Caco-2 (cell line): Measurements from ENCODE around the gene DCHS1. TPM values are rescaled to one million over a fixed set of nuclear protein-coding genes. Genes with fewer than 3 reads are reported as not detected.

Experiments
- BruUV-seq: library from RNA; stranded (reverse); fragments of 400-500 nt; replicated peaks from 2 replicates; lab custom pipeline; 2021; lab: Mats Ljungman, UMichigan
- CTCF ChIA-PET: fragments of 300-600 bp; sonication (Branson Sonifier 250); formaldehyde crosslinking; loops from one replicate; lab custom pipeline; 2022; ENCODE audit warnings: antibody characterized with exemption; lab: Charles Lee
- POLR2A ChIA-PET: fragments of 300-600 bp; sonication (Branson Sonifier 250); formaldehyde crosslinking; loops from one replicate; lab custom pipeline; 2022; ENCODE audit warnings: antibody characterized with exemption; lab: Charles Lee
- DNase-seq, 2 experiments: peaks; one replicate each; pipeline versions ENCODE4 v3.0.0 to v3.0.0-alpha.2; 2020 to 2022
- H3K27me3 ChIP-seq: replicated peaks from 2 replicates; pipeline ENCODE4 v1.6.0; 2011; ENCODE audit warnings: low read length; ENCODE audit not compliant: control insufficient read depth, insufficient read depth
- H3K36me3 ChIP-seq: 2 replicates; pipeline ENCODE4 v1.5.1; 2011; ENCODE audit warnings: low read length; ENCODE audit not compliant: control insufficient read depth, insufficient read depth
- H3K4me1 ChIP-seq: fragments of 250-450 bp; sonication (Bioruptor Pico); 2 replicates; pipeline ENCODE4 v1.5.1; 2020; ENCODE audit warnings: mild to moderate bottlenecking
- H3K4me3 ChIP-seq: 2 replicates; pipeline ENCODE4 v1.5.1; 2011; ENCODE audit warnings: low read depth, mild to moderate bottlenecking, control low read depth, low read length
- H3K9me3 ChIP-seq: fragments of 250-450 bp; sonication (Bioruptor Pico); 2 replicates; pipeline ENCODE4 v1.5.1; 2020; ENCODE audit warnings: mild to moderate bottlenecking, moderate library complexity
- H3K27ac Mint-ChIP-seq: one replicate; pipeline ENCODE4 v1.8.0; 2022; ENCODE audit warnings: mixed read lengths; ENCODE audit not compliant: unreplicated experiment
- H3K27me3 Mint-ChIP-seq: one replicate; pipeline ENCODE4 v1.8.0; 2022; ENCODE audit warnings: mixed read lengths; ENCODE audit not compliant: insufficient read depth, unreplicated experiment
- H3K36me3 Mint-ChIP-seq: one replicate; pipeline ENCODE4 v1.8.0; 2022; ENCODE audit warnings: mild to moderate bottlenecking, mixed read lengths; ENCODE audit not compliant: insufficient read depth, unreplicated experiment
- H3K4me1 Mint-ChIP-seq: one replicate; pipeline ENCODE4 v1.8.0; 2022; ENCODE audit warnings: low read depth, mixed read lengths; ENCODE audit not compliant: unreplicated experiment
- H3K4me3 Mint-ChIP-seq: one replicate; pipeline ENCODE4 v1.8.0; 2022; ENCODE audit warnings: mild to moderate bottlenecking, moderate library complexity, mixed read lengths; ENCODE audit not compliant: unreplicated experiment
- H3K9me3 Mint-ChIP-seq: one replicate; pipeline ENCODE4 v1.8.0; 2022; ENCODE audit warnings: mixed read lengths; ENCODE audit not compliant: unreplicated experiment
- intact Hi-C: fragments of 100-400 bp; cut with micrococcal nuclease; formaldehyde crosslinking; loops from one replicate; pipeline ENCODE4 v1.10.0; 2022; ENCODE audit not compliant: unreplicated experiment
- total RNA-seq: library from RNA; stranded (reverse); gene quantifications from 2 replicates; pipeline ENCODE4 v1.2.3, GENCODE V29; 2022
- TF ChIP-seq, protein P1 (sequence below), 2 experiments: fragments of 200-600 bp in 1 of 2; IDR thresholded peaks; 1 replicate in 1 of 2; 2 replicates in 1 of 2; pipeline versions ENCODE4 v1.5.1 to v1.8.0; 2011 to 2022; ENCODE audit warnings: antibody characterized with exemption in 1 of 2, control low read depth in 1 of 2, inconsistent platforms in 1 of 2, low read depth in 1 of 2, low read length in 1 of 2, mild to moderate bottlenecking in 1 of 2, moderate library complexity in 1 of 2; ENCODE audit not compliant: insufficient read depth in 1 of 2, severe bottlenecking in 1 of 2, unreplicated experiment in 1 of 2

Gene DCHS1
- total RNA-seq, 1 experiment from 2014 or later, result 1.7 TPM

DNA sequence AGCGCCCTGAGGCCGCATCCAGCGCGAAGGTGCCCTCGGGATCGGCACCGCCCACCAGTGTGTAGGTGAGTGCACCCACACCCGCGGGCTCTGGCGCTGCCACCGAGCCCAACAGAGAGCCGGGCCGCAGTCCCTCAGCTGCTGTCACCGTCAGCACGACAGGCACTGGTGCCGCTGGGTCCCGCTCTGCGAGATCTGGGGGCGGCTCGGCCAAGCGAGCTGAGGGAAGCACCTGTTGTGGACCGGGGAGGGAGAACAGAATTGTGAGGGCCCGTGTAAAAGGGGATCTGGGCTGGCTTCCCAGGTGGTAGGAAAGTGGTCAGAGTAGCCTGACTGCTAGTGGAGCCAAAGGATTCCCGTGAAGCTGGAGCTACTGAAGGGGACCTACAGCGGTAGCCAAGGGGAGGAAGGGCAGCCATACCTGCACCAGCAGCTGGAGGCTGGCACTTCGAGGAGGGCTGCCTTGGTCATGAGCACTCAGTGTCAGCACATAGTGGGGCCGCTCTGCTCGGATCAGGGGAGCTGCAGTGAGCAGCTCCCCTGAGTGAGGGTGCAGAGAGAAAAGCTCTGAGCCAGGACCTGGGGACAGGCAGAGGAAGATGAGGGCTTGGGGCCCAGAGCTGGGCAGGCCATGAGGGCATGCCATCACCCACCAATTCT lies 24.8 kb downstream of the DCHS1 start:
- TF ChIP-seq, protein P1, sequence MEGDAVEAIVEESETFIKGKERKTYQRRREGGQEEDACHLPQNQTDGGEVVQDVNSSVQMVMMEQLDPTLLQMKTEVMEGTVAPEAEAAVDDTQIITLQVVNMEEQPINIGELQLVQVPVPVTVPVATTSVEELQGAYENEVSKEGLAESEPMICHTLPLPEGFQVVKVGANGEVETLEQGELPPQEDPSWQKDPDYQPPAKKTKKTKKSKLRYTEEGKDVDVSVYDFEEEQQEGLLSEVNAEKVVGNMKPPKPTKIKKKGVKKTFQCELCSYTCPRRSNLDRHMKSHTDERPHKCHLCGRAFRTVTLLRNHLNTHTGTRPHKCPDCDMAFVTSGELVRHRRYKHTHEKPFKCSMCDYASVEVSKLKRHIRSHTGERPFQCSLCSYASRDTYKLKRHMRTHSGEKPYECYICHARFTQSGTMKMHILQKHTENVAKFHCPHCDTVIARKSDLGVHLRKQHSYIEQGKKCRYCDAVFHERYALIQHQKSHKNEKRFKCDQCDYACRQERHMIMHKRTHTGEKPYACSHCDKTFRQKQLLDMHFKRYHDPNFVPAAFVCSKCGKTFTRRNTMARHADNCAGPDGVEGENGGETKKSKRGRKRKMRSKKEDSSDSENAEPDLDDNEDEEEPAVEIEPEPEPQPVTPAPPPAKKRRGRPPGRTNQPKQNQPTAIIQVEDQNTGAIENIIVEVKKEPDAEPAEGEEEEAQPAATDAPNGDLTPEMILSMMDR (IDR thresholded peaks at IDR 0.05; ENCODE audit: insufficient read depth in 1 of 2, low read depth in 1 of 2, low read length in 1 of 2, severe bottlenecking in 1 of 2, unreplicated experiment in 1 of 2), result no peak
- no peak for DNase-seq
- peaks cover 5% of the 10 kb centered on the region for H3K36me3 Mint-ChIP-seq
- Histone ChIP-seq H3K27me3 (no peaks in the 10 kb centered on the region; the same call in 1 of the 2 replicates), H3K4me3 (peak overlapping the region; percentile 62), H3K4me1 (peaks cover 10% of the 10 kb centered on the region), H3K36me3 (no peaks in the 10 kb centered on the region), H3K9me3 (no peaks in the 10 kb centered on the region)
- CTCF ChIA-PET, result interaction anchor here (0.6 to 1.0 kb wide), 2 partner anchors 8 to 251 kb away, joined by 4 to 5 read pairs; no protein-coding TSS in a partner anchor
- no peak overlapping the region for H3K27ac Mint-ChIP-seq
- H3K27me3 Mint-ChIP-seq, result no peaks in the 10 kb centered on the region
- intact Hi-C loops, result loop anchor here (1.0 to 2.0 kb wide), 2 partner anchors 18 to 37 kb away; partner anchors contain the start of gene TAF10
- H3K4me3 Mint-ChIP-seq, result peak overlapping the region; percentile 72
- H3K4me1 Mint-ChIP-seq, result no peaks in the 10 kb centered on the region
- no TSS peak for BruUV-seq
- POLR2A ChIA-PET, result interaction anchor here (0.7 kb wide), 1 partner anchor 240 kb away, joined by 3 read pairs; the partner anchor contains the start of gene SMPD1
- H3K9me3 Mint-ChIP-seq, result no peaks in the 10 kb centered on the region

DNA sequence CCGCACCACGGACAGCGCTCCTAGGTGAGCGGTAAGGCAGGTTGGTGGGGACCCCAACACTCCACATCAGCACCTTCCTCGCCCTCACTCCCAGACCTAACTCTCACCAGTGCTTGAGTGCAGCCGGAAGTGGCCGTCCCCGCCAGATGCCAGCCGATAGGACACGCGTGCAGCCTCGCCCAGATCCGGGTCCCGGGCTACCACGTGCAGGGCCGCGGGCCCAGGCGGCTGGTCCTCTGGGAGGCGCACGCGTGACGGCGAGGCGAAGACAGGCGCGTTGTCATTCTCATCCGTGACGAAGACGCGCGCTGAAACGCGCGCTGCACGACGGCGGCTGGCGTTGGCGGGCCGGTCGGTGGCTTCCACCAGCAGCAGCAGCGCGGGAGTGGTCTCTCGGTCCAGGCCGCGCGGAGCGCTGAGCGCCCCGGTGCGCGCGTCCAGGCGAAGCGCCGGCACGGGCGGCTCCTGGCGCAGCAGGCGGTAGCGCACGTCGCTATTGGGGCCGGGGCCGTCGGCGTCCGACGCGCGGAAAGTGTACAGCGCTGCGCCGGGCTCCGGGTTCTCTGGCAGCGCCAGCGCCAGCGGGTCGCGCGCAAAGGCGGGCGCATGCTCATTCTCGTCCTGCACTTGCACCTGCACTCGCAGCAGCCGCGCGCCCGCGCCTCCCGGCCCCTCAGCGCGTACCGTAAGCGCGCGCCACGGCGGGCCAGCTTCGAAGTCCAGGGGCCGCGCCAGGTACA lies 25.5 kb downstream of the DCHS1 start:
- no peaks in the 10 kb centered on the region for H3K9me3 Mint-ChIP-seq
- CTCF ChIA-PET, result interaction anchor here (0.6 kb wide), 1 partner anchor 9 kb away, joined by 4 read pairs; no protein-coding TSS in a partner anchor
- H3K27me3 ChIP-seq, result no peaks in the 10 kb centered on the region; the same call in 1 of the 2 replicates
- H3K4me3 ChIP-seq, result peak overlapping the region; percentile 62
- TF ChIP-seq, protein P1 (IDR thresholded peaks at IDR 0.05; ENCODE audit: insufficient read depth in 1 of 2, low read depth in 1 of 2, low read length in 1 of 2, severe bottlenecking in 1 of 2, unreplicated experiment in 1 of 2), result no peak
- no peak overlapping the region for H3K27ac Mint-ChIP-seq
- POLR2A ChIA-PET, result interaction anchor here (0.7 kb wide), 1 partner anchor 240 kb away, joined by 3 read pairs; the partner anchor contains the start of gene SMPD1
- peak; percentile 58 to 72 for DNase-seq
- H3K4me1 ChIP-seq, result peaks cover 3% of the 10 kb centered on the region; the same call in 1 of the 2 replicates
- no peaks in the 10 kb centered on the region for H3K27me3 Mint-ChIP-seq
- H3K9me3 ChIP-seq, result no peaks in the 10 kb centered on the region
- H3K4me1 Mint-ChIP-seq, result no peaks in the 10 kb centered on the region
- no peaks in the 10 kb centered on the region for H3K36me3 ChIP-seq
- H3K36me3 Mint-ChIP-seq, result peaks cover 5% of the 10 kb centered on the region
- intact Hi-C loops, result loop anchor here (1.0 to 2.0 kb wide), 2 partner anchors 17 to 37 kb away; partner anchors contain the start of gene TAF10
- peak overlapping the region; percentile 72 for H3K4me3 Mint-ChIP-seq
- BruUV-seq, result no TSS peak

DNA sequence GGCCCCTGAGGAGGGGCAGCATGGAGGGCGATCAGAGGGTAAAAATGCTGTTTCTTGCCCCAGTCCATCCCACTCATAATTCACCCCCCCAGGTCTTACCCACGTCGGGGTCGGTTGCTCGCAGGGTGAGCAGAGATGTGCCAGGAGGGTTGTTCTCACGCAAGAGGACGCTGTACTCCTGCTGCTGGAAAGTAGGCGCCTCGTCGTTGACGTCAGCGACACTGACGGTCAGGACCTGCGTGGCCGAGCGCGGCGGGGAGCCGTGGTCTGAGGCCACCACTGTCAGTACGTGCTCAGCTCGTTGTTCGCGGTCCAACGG lies 26.1 kb downstream of the DCHS1 start:
- Mint-ChIP-seq H3K4me3 (peak overlapping the region; percentile 72), H3K36me3 (peaks cover 5% of the 10 kb centered on the region), H3K9me3 (no peaks in the 10 kb centered on the region), H3K27me3 (no peaks in the 10 kb centered on the region), H3K4me1 (no peaks in the 10 kb centered on the region), H3K27ac (no peak overlapping the region)
- CTCF ChIA-PET, result no interaction called here
- POLR2A ChIA-PET, result no interaction called here
- Histone ChIP-seq H3K9me3 (no peaks in the 10 kb centered on the region), H3K4me3 (peak overlapping the region; percentile 62), H3K36me3 (no peaks in the 10 kb centered on the region), H3K4me1 (peaks cover 3% of the 10 kb centered on the region; the same call in 1 of the 2 replicates), H3K27me3 (no peaks in the 10 kb centered on the region; the same call in 1 of the 2 replicates)
- DNase-seq, result no peak
- BruUV-seq, result no TSS peak
- TF ChIP-seq, protein P1 (IDR thresholded peaks at IDR 0.05; ENCODE audit: insufficient read depth in 1 of 2, low read depth in 1 of 2, low read length in 1 of 2, severe bottlenecking in 1 of 2, unreplicated experiment in 1 of 2), result no peak
- intact Hi-C loops, result no loop called here
